WTC11 (cell line): ENCODE results near the gene SORCS2. TPM values are rescaled to one million over a fixed set of nuclear protein-coding genes. Genes with fewer than 3 reads are reported as not detected.

Experiments used
- ATAC-seq: fragments of 200-7000 bp; cut with Tn5 transposase; 2 replicates; pipeline ENCODE4 v1.10.0; 2021; ENCODE audit warnings: mild to moderate bottlenecking, moderate library complexity
- CTCF ChIA-PET: fragments of 300-600 bp; sonication (Branson Sonifier 250); formaldehyde crosslinking; loops from one replicate; lab custom pipeline; 2021; ENCODE audit warnings: antibody characterized with exemption; lab: Charles Lee
- POLR2A ChIA-PET: fragments of 350-600 bp; sonication (Branson Sonifier 250); formaldehyde crosslinking; loops from one replicate; lab custom pipeline; 2021; ENCODE audit warnings: antibody characterized with exemption; lab: Charles Lee
- DNase-seq: peaks from one replicate; pipeline ENCODE4 v3.0.0; 2021; ENCODE audit warnings: low spot score
- H3K27ac Mint-ChIP-seq: 2 replicates; pipeline ENCODE4 v1.8.0; 2021; ENCODE audit warnings: mixed read lengths
- H3K27me3 Mint-ChIP-seq: 2 replicates; pipeline ENCODE4 v1.8.0; 2021; ENCODE audit warnings: low read depth, mild to moderate bottlenecking, moderate library complexity, mixed read lengths
- H3K36me3 Mint-ChIP-seq: 2 replicates; pipeline ENCODE4 v1.8.0; 2021; ENCODE audit warnings: mixed read lengths
- H3K4me1 Mint-ChIP-seq: 2 replicates; pipeline ENCODE4 v1.8.0; 2022; ENCODE audit warnings: mixed read lengths
- H3K4me3 Mint-ChIP-seq: 2 replicates; pipeline ENCODE4 v1.8.0; 2021; ENCODE audit warnings: mild to moderate bottlenecking, moderate library complexity, mixed read lengths
- H3K9me3 Mint-ChIP-seq: 2 replicates; pipeline ENCODE4 v1.8.0; 2021; ENCODE audit warnings: mixed read lengths
- AFF4 ChIP-seq: sonication (generic); formaldehyde crosslinking; IDR thresholded peaks from 2 replicates; pipeline ENCODE4 v1.8.1; 2023; ENCODE audit warnings: mild to moderate bottlenecking, missing genetic modification reagents, borderline replicate concordance
- E2F4 ChIP-seq: sonication (generic); formaldehyde crosslinking; IDR thresholded peaks from 2 replicates; pipeline ENCODE4 v1.8.1; 2022; ENCODE audit warnings: low read depth, mild to moderate bottlenecking, moderate library complexity, missing genetic modification reagents, borderline replicate concordance
- ESRRA ChIP-seq: sonication (generic); formaldehyde crosslinking; IDR thresholded peaks from 2 replicates; pipeline ENCODE4 v1.8.1; 2022; ENCODE audit warnings: mild to moderate bottlenecking, missing genetic modification reagents, borderline replicate concordance
- FOXK1 ChIP-seq: sonication (generic); formaldehyde crosslinking; IDR thresholded peaks from 2 replicates; pipeline ENCODE4 v1.8.0; 2022; ENCODE audit warnings: mild to moderate bottlenecking, moderate library complexity, missing genetic modification reagents
- FOXP4 ChIP-seq: sonication (generic); formaldehyde crosslinking; IDR thresholded peaks from 2 replicates; pipeline ENCODE4 v1.8.0; 2022; ENCODE audit warnings: mild to moderate bottlenecking, missing genetic modification reagents
- HMGA2 ChIP-seq: fragments of 250-450 bp; sonication (Bioruptor Pico); IDR thresholded peaks from 2 replicates; pipeline ENCODE4 v1.4.0; 2021; ENCODE audit warnings: mild to moderate bottlenecking, moderate library complexity
- JAZF1 ChIP-seq: fragments of 250-450 bp; sonication (Bioruptor Pico); IDR thresholded peaks from 2 replicates; pipeline ENCODE4 v1.9.0; 2021; ENCODE audit warnings: moderate library complexity, mild to moderate bottlenecking, inconsistent platforms
- MYBL2 ChIP-seq: sonication (generic); formaldehyde crosslinking; IDR thresholded peaks from 2 replicates; pipeline ENCODE4 v1.8.1; 2023; ENCODE audit warnings: mild to moderate bottlenecking, moderate library complexity, missing genetic modification reagents
- NFATC4 ChIP-seq: fragments of 250-450 bp; sonication (Bioruptor Pico); IDR thresholded peaks from 2 replicates; pipeline ENCODE4 v1.9.0; 2021; ENCODE audit warnings: mild to moderate bottlenecking
- PRRX2 ChIP-seq: fragments of 250-450 bp; sonication (Bioruptor Pico); IDR thresholded peaks from 2 replicates; pipeline ENCODE4 v1.8.0; 2021; ENCODE audit warnings: mild to moderate bottlenecking
- RORB ChIP-seq: fragments of 250-450 bp; sonication (Bioruptor Pico); IDR thresholded peaks from 2 replicates; pipeline ENCODE4 v1.9.0; 2021; ENCODE audit warnings: mild to moderate bottlenecking
- USF1 ChIP-seq: sonication (generic); formaldehyde crosslinking; IDR thresholded peaks from 2 replicates; pipeline ENCODE4 v1.8.0; 2022; ENCODE audit warnings: mild to moderate bottlenecking, missing genetic modification reagents
- ZNF121 ChIP-seq: sonication (generic); formaldehyde crosslinking; IDR thresholded peaks from 2 replicates; pipeline ENCODE4 v1.8.0; 2023; ENCODE audit warnings: missing genetic modification reagents
- ZNF425 ChIP-seq: fragments of 250-450 bp; sonication (Bioruptor Pico); conservative IDR thresholded peaks from 2 replicates; pipeline ENCODE4 v1.9.0; 2021; ENCODE audit warnings: mild to moderate bottlenecking
- total RNA-seq: library from RNA; stranded (reverse); gene quantifications from 3 replicates; pipeline ENCODE4 v1.2.3, GENCODE V29; 2021

SORCS2 gene
- total RNA-seq, 1 experiment from 2014 or later, result 6.6 TPM

- no peak for TF ChIP-seq AFF4 (CRISPR knock-in tag)
- no peak for TF ChIP-seq FOXK1 (CRISPR knock-in tag)
- no peak for TF ChIP-seq ESRRA
- no peak for TF ChIP-seq ZNF425
- TF ChIP-seq ZNF121 (CRISPR knock-in tag), result no peak
- TF ChIP-seq E2F4 (CRISPR knock-in tag), result no peak
Observed at GRCh38 chr4:7459471-7459870, 267.1 kb downstream of the SORCS2 start (continued).

- Mint-ChIP-seq H3K36me3 (no peaks in the 10 kb centered on the region), H3K27me3 (no peaks in the 10 kb centered on the region; the same call in 1 of the 2 replicates), H3K4me3 (no peak overlapping the region), H3K27ac (no peak overlapping the region), H3K9me3 (0 out of 2 replicates have a peak, but pooled peaks cover under 1% of the 10 kb centered on the region), H3K4me1 (peaks cover 25% of the 10 kb centered on the region)
- TF ChIP-seq NFATC4 (CRISPR knock-in tag) (no peak), USF1 (CRISPR knock-in tag) (no peak), JAZF1 (CRISPR knock-in tag) (no peak), HMGA2 (CRISPR knock-in tag) (no peak), PRRX2 (CRISPR knock-in tag) (no peak), FOXP4 (CRISPR knock-in tag) (no peak), RORB (CRISPR knock-in tag) (no peak), MYBL2 (no peak), E2F4 (CRISPR knock-in tag) (no peak)
- ATAC-seq (no peak), DNase-seq (no peak)
- POLR2A ChIA-PET, result interaction anchor here (0.5 to 0.6 kb wide), 2 partner anchors 657 to 730 kb away, joined by 3 read pairs; no protein-coding TSS in a partner anchor
- CTCF ChIA-PET, result interaction anchor here (1.0 to 3.6 kb wide), 20 partner anchors 11 to 268 kb away, joined by 3 to 14 read pairs (median 3); partner anchors contain the start of gene SORCS2
Observed at GRCh38 chr4:7460566-7460965, 268.2 kb downstream of the SORCS2 start.
